GM12801 (cell line): Measurements from ENCODE around the gene TRIM71.

Experiments used
- CTCF ChIP-seq: IDR thresholded peaks from one replicate; pipeline ENCODE4 v1.5.1; 2011; ENCODE audit warnings: control low read depth; ENCODE audit not compliant: insufficient read length; ENCODE audit errors: extremely low read depth

Gene TRIM71

GRCh38 chr3:32876920-32877319, 59.1 kb downstream of the TRIM71 start:
- TF ChIP-seq CTCF, result no peak

GRCh38 chr3:32877598-32877997, 59.8 kb downstream of the TRIM71 start:
- TF ChIP-seq CTCF, result no peak

- TF ChIP-seq CTCF, result no peak
Measured at GRCh38 chr3:32880225-32880624, 62.4 kb downstream of the TRIM71 start.

- TF ChIP-seq CTCF, result no peak
Measured at GRCh38 chr3:32881624-32882023, 63.8 kb downstream of the TRIM71 start.

GRCh38 chr3:32882189-32882588, 64.4 kb downstream of the TRIM71 start:
- TF ChIP-seq CTCF, result no peak

GRCh38 chr3:32882603-32883025, 64.8 kb downstream of the TRIM71 start:
- no peak for TF ChIP-seq CTCF

GRCh38 chr3:32883817-32884216, 66.0 kb downstream of the TRIM71 start:
- no peak for TF ChIP-seq CTCF

- TF ChIP-seq CTCF, result no peak
Measured at GRCh38 chr3:32884591-32884990, 66.8 kb downstream of the TRIM71 start.
